Ramos (cell line): ENCODE data around the gene ARHGEF17.

Experiments
- in situ Hi-C: fragments of 300-500 bp; cut with MboI; formaldehyde crosslinking; loops from one replicate; pipeline ENCODE4 v1.14.3; 2022; ENCODE audit warnings: low sequenced_read_pairs; ENCODE audit not compliant: unreplicated experiment

ARHGEF17 gene

DNA sequence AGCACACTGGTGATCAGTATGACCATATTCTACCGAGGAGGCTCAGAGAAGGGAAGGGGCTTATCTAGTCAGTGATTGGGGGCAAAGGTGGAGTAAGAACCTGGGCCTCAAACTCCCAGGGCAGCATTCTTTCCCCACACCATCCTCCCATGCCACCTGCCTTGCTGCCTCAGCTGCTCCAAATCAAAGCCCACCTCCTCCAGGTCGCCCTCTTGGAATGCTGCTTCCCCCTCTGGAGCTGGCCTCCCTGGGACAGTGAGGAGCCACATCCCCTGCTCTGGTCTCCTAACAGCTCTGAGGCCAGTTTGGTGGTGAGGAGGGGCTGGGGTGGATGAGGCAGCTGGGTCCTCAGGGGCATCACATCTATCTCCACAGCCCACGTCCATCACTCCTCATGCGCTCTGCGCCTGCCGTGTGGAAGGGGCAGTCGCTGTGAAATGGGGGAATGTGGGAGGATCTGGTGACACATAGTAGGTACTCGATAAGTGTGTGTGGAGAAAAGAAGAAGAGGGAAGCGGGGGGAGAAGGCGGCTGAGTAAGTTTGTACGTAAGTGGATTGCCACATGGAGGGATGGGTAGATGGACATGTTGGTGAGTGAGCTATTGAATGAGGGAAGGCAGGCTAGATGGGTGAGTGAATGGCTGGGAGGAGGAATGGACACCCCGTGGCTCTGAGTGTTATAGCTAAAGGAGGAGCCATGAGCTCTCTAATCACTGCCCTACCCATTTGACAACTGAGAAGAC, 16.1 kb upstream of the ARHGEF17 start:
- in situ Hi-C loops, result no loop called here

DNA sequence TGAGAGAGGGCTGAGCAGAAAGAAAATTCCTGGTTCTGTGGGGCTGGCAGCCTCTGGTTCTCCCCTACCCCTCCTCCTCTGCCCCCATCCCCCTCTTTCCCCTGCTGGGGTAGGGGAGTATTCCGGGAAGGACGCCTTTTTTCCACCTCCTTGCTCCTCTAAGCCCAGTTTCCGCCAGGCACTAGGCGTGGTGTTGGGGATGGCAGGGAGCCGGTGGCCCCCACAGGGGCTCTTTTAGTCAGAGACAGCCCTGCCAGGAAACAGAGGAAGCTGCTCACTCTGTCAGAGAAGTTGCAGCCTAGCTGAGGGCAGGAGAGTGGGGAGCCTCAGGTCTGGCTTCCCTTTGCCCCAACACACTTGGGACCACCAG, 15.6 kb upstream of the ARHGEF17 start:
- in situ Hi-C loops, result no loop called here

DNA sequence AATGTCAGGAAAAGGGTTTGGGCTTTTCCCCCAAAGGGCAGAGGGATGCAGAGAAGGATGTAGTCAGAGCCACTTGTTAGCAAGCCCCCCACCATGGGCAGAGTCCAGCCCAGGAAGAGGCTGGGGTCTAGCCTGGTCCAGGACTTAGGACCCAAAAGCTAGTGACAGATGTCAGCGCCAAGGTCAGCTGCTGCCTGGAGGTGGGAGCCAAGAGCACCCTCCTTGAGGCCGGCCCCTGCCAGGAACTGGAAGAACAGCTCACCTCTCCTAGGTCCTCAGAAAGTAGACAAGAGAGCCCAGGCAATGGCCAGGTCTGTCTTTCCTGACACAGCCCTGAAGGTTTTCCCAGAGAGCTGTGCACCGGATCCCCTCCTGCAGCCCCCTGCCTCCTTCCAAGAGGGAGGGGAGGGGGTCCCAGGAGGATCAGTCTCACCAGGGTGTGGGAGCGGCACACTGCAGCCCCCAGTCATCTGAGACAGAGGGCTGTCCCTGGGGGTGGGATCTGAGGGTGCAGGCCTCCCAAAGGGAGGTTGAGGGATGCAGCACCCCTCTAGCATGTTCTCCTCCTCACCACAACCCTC, 14.6 kb upstream of the ARHGEF17 start:
- in situ Hi-C loops, result no loop called here

DNA sequence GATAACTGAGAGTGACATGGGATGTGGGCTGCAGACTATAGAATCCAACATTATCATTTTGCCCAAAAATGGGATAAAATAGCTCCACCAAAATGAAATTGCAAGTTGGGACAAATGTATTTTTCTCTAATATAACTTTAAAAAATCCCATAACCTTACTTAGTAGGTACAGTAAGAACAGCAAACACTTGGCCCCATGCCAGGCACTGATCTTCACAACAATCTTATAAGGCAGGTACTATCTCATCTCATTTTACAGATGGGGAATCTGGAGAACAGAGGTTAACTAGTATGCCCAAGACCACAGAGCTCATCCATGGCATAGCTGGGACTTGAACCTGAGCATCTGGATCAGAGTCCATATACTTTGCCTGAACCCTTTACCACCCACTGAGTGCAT, 13.5 kb upstream of the ARHGEF17 start:
- in situ Hi-C loops, result loop anchor here (5.0 kb wide), 1 partner anchor 48 kb away; no protein-coding TSS in a partner anchor

DNA sequence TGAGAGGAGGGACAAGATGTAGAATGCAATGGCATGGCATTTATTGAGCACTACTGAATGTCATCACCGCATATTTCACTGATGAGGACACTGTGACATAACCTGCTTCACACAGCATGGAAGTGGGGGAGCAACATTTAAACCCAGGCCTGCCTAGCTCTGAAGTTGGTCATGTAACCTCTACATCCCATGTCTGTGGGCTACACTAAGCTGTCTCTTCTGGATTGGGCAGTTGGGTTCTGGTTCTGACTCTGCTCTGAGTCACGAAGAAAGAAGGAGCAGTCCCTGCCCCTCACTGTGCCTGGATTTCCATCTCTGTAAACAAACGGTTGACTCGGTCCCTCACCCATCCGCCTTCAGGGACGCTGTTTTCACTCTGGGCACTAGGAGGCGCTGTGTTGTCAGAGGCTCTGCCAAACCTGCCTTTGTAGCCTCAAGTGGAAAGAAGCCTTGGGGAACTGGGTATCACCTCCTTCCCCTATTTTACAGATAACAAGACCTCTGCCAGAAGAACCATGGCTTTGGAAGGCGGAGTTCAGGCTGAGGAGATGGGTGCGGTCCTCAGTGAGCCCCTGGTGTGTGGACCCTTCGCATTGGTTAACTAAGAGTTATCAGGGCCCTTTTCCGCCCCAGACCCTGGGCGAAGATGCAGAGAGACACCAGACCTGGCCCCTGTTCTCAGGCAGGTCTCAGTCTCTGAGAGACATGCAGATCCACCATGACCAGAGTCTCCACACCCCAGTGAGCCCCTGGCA, 12.7 kb upstream of the ARHGEF17 start:
- in situ Hi-C loops, result loop anchor here (5.0 kb wide), 1 partner anchor 47 kb away; no protein-coding TSS in a partner anchor

DNA sequence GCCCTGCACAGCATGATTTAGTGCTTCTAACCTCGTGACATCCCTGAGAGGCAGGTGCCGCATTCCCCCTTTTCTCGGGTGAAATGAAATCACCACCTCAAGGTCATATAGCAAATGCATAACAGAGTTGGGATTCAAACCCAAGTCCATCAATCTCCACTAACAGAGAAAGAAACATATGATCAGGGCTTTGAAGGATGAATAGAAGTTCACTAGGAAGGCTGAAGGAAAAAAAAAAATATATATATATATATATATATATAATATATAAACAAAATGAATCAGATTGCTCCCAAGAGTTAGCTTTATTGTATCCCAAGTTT, 12.1 kb upstream of the ARHGEF17 start:
- in situ Hi-C loops, result loop anchor here (5.0 kb wide), 1 partner anchor 46 kb away; no protein-coding TSS in a partner anchor

DNA sequence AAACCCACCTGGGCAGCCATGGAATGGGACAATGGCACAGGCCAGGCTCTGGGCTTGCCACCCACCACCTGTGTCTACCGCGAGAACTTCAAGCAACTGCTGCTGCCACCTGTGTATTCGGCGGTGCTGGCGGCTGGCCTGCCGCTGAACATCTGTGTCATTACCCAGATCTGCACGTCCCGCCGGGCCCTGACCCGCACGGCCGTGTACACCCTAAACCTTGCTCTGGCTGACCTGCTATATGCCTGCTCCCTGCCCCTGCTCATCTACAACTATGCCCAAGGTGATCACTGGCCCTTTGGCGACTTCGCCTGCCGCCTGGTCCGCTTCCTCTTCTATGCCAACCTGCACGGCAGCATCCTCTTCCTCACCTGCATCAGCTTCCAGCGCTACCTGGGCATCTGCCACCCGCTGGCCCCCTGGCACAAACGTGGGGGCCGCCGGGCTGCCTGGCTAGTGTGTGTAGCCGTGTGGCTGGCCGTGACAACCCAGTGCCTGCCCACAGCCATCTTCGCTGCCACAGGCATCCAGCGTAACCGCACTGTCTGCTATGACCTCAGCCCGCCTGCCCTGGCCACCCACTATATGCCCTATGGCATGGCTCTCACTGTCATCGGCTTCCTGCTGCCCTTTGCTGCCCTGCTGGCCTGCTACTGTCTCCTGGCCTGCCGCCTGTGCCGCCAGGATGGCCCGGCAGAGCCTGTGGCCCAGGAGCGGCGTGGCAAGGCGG, 11.4 kb upstream of the ARHGEF17 start:
- in situ Hi-C loops, result loop anchor here (5.0 kb wide), 1 partner anchor 46 kb away; no protein-coding TSS in a partner anchor

DNA sequence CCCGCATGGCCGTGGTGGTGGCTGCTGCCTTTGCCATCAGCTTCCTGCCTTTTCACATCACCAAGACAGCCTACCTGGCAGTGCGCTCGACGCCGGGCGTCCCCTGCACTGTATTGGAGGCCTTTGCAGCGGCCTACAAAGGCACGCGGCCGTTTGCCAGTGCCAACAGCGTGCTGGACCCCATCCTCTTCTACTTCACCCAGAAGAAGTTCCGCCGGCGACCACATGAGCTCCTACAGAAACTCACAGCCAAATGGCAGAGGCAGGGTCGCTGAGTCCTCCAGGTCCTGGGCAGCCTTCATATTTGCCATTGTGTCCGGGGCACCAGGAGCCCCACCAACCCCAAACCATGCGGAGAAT, 10.9 kb upstream of the ARHGEF17 start:
- in situ Hi-C loops, result loop anchor here (5.0 kb wide), 1 partner anchor 45 kb away; no protein-coding TSS in a partner anchor

DNA sequence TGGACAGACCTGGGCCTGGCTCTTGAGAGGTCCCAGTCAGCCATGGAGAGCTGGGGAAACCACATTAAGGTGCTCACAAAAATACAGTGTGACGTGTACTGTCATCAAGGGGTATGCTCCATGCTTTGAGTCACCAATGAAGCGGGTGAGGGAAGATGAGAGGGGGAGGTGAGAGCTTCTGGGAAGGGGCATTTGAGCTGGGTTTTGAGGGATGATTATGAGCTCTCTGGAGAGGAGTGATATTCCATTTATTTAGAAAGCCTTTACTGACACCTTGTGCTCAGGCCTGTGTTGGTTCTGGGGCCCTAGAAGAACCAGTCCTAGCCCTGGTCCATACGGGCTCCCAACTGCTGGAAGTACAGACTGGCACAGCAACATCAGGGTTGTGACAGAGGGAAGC, 10.4 kb upstream of the ARHGEF17 start:
- in situ Hi-C loops, result loop anchor here (5.0 kb wide), 1 partner anchor 45 kb away; no protein-coding TSS in a partner anchor

DNA sequence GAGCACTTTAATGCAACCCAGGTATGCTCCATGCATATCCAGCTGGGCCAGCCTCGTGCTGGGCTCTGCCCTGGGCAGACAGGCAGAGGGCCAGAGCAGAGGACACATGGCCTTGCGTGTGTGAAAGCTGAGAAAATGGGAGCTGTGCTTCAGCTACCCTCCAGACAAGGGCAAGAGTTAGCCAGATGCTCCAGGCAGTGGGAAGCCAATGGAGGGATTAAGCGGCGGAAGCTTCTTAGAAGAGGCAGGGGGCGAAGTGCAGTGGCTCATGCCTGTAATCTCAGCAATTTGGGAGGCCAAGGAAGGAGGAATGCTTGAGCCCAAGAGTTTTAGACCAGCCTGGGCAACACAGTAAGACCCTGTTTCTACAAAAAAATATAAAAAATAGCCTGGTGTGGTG, 9.8 kb upstream of the ARHGEF17 start:
- in situ Hi-C loops, result loop anchor here (5.0 kb wide), 1 partner anchor 44 kb away; no protein-coding TSS in a partner anchor

DNA sequence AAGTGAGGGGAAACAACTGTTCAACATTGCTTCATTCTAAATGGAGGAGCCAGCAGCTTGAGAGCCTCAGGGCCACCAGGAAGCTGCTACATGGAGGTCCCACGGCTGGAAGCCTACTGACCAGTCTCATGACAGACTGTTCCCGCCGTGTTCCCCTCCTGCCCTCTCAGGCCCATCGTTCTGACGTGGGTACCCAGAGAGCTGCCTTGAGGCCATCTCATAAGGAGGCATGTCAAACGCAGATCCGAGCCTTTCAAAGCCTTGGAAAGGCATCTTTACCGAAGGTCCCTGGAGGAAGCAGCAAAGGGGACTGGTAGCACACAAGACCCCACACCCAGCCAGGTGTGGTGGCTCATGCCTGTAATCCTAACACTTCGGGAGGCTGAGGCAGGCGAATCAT, 8.3 kb upstream of the ARHGEF17 start:
- in situ Hi-C loops, result loop anchor here (5.0 kb wide), 1 partner anchor 43 kb away; no protein-coding TSS in a partner anchor

DNA sequence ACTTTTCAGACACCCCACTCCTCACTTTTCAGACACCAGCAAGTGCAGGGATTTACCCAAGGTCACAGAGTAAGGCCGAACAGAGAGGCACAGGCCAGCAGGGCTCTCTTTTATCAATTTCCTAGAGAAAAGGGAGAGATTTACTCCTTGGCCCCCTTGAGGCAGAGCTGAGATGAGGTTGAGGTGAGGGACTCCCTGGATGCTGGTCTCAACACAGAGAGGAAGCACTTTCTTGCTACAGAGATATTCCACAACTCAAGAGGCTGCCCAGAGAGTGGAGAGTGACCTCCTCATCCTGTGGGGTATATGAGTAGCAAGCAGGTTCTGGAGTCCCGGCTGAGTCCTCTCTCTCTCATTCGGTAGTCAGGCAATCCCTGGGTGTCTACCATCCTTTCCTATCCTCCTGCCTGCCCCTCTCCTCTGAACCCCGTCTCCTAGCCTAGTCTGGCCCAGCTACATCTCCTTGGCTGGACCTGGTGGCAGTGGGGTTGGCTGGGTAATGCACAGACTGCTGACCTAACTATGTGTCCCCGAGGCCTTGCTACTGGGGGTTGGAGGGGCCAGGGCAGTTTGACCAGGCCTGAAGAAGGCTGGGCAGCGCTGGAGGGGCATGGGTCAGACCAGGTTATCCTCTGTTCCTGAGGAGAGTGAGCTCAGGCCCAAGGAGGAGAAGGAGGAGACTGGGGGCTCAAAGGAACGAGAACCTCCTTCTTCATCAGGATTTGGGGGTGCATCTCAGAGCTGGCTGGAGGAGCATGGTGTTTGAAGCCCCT, 1.8 kb upstream of the ARHGEF17 start:
- in situ Hi-C loops, result no loop called here

DNA sequence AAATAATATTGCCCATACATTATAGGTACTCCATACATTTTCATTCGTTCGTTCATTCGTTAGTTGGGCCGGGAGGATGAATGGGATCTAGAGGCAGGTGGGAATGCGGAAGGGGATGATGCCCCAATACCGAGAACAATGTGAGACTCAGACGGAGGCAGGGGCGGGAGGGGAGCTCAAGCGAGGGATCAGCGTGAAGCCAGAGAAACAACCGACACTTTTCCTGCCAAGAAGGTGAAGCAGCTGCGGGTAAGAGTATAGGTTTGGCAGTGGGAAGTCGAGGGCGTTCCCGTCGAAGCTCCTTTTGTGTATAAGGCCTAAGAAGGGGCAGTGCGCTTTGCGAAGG, 1.1 kb upstream of the ARHGEF17 start:
- in situ Hi-C loops, result no loop called here

DNA sequence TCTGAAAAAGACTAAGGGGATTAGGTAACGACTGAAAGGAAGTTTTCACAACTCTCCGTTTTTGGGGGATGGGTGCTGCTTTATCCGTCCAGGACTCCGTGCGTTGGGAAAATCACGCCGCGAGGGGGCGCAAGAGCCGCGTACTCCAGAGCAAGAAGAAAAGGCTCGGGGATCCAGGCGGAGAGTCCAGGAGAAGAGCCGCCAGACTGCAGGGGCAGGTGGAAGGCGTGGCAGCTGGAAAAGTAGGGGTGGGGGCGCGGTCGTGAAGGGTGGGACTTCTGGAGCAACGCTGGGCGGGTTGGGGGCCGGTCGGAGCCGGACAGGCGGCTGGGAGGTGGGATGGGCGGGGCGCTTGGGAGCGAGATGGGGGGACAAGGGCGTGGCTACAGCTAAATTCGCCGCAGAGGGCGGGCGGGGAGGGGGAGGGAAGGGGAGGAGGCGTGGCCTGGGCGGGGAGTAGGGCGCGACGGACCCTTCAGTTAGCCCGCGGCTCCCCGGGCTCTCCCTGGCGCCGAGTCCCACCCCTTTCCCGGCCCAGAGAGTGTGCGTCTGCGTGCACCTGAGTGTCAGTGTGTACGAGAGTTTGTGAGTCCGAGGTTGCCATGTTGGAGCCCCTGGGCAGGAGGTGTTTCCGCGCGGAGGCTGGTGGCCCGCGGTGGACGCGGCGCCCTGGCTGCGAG, 613 bp upstream of the ARHGEF17 start:
- in situ Hi-C loops, result no loop called here

DNA sequence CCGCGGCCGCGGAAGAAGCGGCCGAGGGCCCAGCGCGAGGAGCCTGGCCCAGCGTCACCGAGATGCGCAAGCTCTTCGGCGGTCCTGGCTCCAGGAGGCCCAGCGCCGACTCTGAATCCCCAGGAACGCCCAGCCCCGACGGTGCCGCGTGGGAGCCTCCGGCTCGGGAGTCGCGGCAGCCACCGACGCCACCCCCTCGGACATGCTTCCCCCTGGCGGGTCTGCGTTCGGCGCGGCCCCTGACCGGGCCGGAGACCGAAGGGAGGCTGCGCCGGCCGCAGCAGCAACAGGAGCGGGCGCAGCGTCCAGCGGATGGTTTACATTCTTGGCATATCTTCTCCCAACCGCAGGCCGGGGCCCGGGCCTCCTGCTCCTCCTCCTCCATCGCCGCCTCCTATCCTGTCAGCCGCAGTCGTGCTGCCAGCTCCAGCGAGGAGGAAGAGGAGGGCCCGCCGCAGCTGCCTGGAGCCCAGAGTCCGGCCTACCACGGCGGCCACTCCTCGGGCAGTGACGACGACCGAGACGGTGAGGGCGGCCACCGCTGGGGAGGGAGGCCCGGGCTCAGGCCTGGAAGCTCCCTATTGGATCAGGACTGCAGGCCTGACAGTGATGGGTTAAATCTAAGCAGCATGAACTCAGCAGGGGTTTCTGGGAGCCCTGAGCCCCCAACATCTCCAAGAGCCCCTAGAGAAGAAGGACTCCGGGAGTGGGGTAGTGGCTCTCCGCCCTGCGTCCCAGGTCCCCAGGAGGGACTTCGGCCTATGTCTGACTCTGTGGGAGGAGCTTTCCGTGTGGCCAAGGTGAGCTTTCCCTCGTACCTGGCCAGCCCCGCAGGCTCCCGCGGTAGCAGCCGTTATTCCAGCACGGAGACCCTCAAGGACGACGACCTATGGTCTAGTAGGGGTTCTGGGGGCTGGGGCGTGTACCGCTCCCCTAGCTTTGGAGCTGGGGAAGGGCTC, 1.2 kb downstream of the ARHGEF17 start:
- in situ Hi-C loops, result no loop called here

DNA sequence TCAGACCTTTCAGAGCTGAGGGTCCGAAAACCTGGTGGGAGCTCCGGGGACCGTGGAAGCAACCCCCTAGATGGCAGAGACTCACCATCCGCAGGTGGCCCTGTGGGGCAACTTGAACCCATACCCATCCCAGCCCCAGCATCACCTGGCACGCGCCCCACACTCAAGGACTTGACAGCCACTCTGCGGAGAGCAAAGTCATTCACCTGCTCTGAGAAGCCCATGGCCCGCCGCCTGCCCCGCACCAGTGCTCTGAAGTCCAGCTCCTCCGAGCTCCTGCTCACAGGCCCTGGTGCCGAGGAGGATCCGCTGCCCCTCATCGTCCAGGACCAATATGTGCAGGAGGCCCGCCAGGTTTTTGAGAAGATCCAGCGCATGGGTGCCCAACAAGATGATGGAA, 2.0 kb downstream of the ARHGEF17 start:
- in situ Hi-C loops, result no loop called here

DNA sequence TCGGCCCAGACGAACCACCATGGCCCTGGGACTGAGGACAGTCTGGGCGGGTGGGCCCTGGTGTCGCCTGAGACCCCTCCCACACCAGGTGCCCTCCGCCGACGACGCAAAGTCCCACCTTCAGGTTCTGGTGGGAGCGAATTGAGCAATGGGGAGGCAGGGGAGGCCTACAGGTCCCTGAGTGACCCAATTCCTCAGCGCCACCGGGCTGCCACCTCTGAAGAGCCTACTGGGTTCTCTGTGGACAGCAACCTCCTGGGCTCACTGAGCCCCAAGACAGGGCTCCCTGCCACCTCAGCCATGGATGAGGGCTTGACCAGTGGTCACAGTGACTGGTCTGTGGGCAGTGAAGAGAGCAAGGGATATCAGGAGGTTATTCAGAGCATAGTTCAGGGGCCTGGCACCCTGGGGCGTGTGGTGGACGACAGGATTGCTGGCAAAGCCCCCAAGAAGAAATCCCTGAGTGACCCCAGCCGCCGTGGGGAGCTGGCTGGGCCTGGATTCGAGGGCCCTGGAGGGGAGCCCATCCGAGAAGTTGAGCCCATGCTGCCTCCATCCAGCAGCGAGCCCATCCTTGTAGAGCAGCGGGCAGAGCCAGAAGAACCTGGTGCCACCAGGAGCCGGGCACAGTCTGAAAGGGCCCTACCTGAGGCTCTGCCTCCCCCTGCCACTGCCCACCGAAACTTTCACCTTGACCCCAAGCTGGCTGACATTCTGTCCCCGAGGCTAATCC, 2.8 kb downstream of the ARHGEF17 start:
- in situ Hi-C loops, result no loop called here
